Measurements from ENCODE around the gene DDIT4.

DNA sequence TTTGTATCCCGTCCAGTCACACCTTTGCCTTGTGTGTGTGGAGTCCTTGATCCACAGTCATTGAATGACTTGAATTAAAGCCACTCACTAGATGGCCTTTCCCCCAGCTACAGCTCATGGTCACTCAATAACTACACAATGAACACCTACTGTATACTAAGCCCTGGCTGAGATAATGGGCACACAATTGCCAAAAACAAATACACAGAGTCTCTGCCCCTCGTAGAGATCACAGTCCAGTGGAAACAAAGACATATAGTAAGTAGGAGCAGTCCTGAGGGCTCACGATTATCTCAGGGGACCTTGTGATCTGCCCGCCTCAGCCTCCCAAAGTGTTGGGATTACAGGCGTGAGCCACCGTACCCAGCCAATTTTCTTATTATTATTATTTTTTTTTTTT lies 22.1 kb upstream of the DDIT4 start:
- TF ChIP-seq, protein P1, sequence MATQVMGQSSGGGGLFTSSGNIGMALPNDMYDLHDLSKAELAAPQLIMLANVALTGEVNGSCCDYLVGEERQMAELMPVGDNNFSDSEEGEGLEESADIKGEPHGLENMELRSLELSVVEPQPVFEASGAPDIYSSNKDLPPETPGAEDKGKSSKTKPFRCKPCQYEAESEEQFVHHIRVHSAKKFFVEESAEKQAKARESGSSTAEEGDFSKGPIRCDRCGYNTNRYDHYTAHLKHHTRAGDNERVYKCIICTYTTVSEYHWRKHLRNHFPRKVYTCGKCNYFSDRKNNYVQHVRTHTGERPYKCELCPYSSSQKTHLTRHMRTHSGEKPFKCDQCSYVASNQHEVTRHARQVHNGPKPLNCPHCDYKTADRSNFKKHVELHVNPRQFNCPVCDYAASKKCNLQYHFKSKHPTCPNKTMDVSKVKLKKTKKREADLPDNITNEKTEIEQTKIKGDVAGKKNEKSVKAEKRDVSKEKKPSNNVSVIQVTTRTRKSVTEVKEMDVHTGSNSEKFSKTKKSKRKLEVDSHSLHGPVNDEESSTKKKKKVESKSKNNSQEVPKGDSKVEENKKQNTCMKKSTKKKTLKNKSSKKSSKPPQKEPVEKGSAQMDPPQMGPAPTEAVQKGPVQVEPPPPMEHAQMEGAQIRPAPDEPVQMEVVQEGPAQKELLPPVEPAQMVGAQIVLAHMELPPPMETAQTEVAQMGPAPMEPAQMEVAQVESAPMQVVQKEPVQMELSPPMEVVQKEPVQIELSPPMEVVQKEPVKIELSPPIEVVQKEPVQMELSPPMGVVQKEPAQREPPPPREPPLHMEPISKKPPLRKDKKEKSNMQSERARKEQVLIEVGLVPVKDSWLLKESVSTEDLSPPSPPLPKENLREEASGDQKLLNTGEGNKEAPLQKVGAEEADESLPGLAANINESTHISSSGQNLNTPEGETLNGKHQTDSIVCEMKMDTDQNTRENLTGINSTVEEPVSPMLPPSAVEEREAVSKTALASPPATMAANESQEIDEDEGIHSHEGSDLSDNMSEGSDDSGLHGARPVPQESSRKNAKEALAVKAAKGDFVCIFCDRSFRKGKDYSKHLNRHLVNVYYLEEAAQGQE (IDR thresholded peaks at IDR 0.05; ENCODE audit: borderline replicate concordance): no peak
- TF ChIP-seq, protein P2, sequence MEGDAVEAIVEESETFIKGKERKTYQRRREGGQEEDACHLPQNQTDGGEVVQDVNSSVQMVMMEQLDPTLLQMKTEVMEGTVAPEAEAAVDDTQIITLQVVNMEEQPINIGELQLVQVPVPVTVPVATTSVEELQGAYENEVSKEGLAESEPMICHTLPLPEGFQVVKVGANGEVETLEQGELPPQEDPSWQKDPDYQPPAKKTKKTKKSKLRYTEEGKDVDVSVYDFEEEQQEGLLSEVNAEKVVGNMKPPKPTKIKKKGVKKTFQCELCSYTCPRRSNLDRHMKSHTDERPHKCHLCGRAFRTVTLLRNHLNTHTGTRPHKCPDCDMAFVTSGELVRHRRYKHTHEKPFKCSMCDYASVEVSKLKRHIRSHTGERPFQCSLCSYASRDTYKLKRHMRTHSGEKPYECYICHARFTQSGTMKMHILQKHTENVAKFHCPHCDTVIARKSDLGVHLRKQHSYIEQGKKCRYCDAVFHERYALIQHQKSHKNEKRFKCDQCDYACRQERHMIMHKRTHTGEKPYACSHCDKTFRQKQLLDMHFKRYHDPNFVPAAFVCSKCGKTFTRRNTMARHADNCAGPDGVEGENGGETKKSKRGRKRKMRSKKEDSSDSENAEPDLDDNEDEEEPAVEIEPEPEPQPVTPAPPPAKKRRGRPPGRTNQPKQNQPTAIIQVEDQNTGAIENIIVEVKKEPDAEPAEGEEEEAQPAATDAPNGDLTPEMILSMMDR (IDR thresholded peaks at IDR 0.05; ENCODE audit: poor library complexity, severe bottlenecking): no peak
- TF ChIP-seq EP300 (conservative IDR thresholded peaks at IDR 0.05; ENCODE audit: poor library complexity, severe bottlenecking): no peak
- no peak for TF ChIP-seq EZH2 (IDR thresholded peaks at IDR 0.05; ENCODE audit: borderline replicate concordance, insufficient read depth, low read length, poor library complexity, severe bottlenecking)
- no peak for TF ChIP-seq TAF1 (IDR thresholded peaks at IDR 0.05; ENCODE audit: low read depth)
- TF ChIP-seq RAD21 (conservative IDR thresholded peaks at IDR 0.05): no peak
- no peak for TF ChIP-seq POLR2AphosphoS5 (IDR thresholded peaks at IDR 0.05)
- no peak for TF ChIP-seq SMC3 (conservative IDR thresholded peaks at IDR 0.05; ENCODE audit: poor library complexity)

Data from neural cell (in vitro differentiated cells).